Endothelial cell of umbilical vein (primary cell): ENCODE measurements around the gene SLC24A3. TPM values are rescaled to one million over a fixed set of nuclear protein-coding genes. Genes with fewer than 3 reads are reported as not detected.

Experiments used
- BruUV-seq: library from RNA; stranded (reverse); fragments of 400-500 nt; replicated peaks from 2 replicates; lab custom pipeline; 2021; lab: Mats Ljungman, UMichigan
- CTCF ChIA-PET: fragments of 300-600, 350-600 bp; sonication (Branson Sonifier 250); formaldehyde crosslinking; loops from one replicate; lab custom pipeline; 2021; ENCODE audit warnings: antibody characterized with exemption, inconsistent platforms; lab: Charles Lee
- POLR2A ChIA-PET: fragments of 300-600, 350-600 bp; sonication (Branson Sonifier 250); formaldehyde crosslinking; loops from one replicate; lab custom pipeline; 2021; ENCODE audit warnings: antibody characterized with exemption, inconsistent platforms; lab: Charles Lee
- DNase-seq: peaks from one replicate; pipeline ENCODE4 v3.0.0-alpha.2; 2011; ENCODE audit warnings: low read depth, low spot score
- FAIRE-seq: peaks from 2 replicates; lab custom pipeline; 2011; peaks lifted over from hg19 to GRCh38; lab: Jason Lieb, UNC
- H2AFZ ChIP-seq: 2 replicates; pipeline ENCODE4 v1.6.0; 2012; ENCODE audit warnings: low read depth, low read length, control low read depth, inconsistent platforms
- H3K27ac ChIP-seq: 2 replicates; pipeline ENCODE4 v1.5.1; 2011; ENCODE audit warnings: low read depth, mild to moderate bottlenecking, control low read depth, low read length, moderate library complexity; ENCODE audit not compliant: insufficient read depth
- H3K27me3 ChIP-seq, 2 experiments: 2 replicates each; pipeline versions ENCODE4 v1.6.0 to v1.6.1; 2011; ENCODE audit warnings: low read length in 2 of 2, mixed read lengths in 1 of 2; ENCODE audit not compliant: control insufficient read depth in 2 of 2, insufficient read depth in 2 of 2
- H3K36me3 ChIP-seq, 2 experiments: 2 replicates in 1 of 2; 3 replicates in 1 of 2; pipeline ENCODE4 v1.5.1; 2011; ENCODE audit warnings: low read length in 2 of 2, mild to moderate bottlenecking in 1 of 2, moderate library complexity in 1 of 2; ENCODE audit not compliant: control insufficient read depth in 2 of 2, insufficient read depth in 2 of 2; ENCODE audit errors: extremely low read depth in 1 of 2
- H3K4me1 ChIP-seq: 3 replicates; pipeline ENCODE4 v1.5.1; 2011; ENCODE audit warnings: mild to moderate bottlenecking, low read length; ENCODE audit not compliant: control insufficient read depth, insufficient read depth; ENCODE audit errors: extremely low read depth
- H3K4me2 ChIP-seq: 2 replicates; pipeline ENCODE4 v1.6.1; 2011; ENCODE audit warnings: low read length, control low read depth, mixed read lengths; ENCODE audit not compliant: insufficient read depth
- H3K4me3 ChIP-seq, 3 experiments: fragments of 200-600 bp in 1 of 3; sonication (generic), shearing (Covaris generic) in 1 of 3; replicated peaks in 1 of 3; 2 replicates each; pipeline ENCODE4 v1.5.1; 2011 to 2016; ENCODE audit warnings: control low read depth in 3 of 3, low read length in 3 of 3, mild to moderate bottlenecking in 2 of 3, inconsistent platforms in 1 of 3, low read depth in 1 of 3, moderate library complexity in 1 of 3; ENCODE audit not compliant: insufficient read depth in 1 of 3
- H3K79me2 ChIP-seq: 2 replicates; pipeline ENCODE4 v1.6.0; 2012; ENCODE audit warnings: low read length, inconsistent platforms; ENCODE audit not compliant: control insufficient read depth, insufficient read depth
- H3K9ac ChIP-seq: replicated peaks from 2 replicates; pipeline ENCODE3; 2011; ENCODE audit warnings: low read length, control low read depth; ENCODE audit not compliant: insufficient read depth; ENCODE audit errors: extremely low read depth
- H3K9me1 ChIP-seq: replicated peaks from 3 replicates; pipeline ENCODE4 v1.6.0; 2011; ENCODE audit warnings: mild to moderate bottlenecking, low read length; ENCODE audit not compliant: control insufficient read depth, insufficient read depth; ENCODE audit errors: extremely low read depth
- H3K9me3 ChIP-seq: replicated peaks from 2 replicates; pipeline ENCODE4 v1.5.1; 2012; ENCODE audit warnings: low read length, inconsistent platforms; ENCODE audit not compliant: control insufficient read depth, insufficient read depth
- H4K20me1 ChIP-seq: replicated peaks from 2 replicates; pipeline ENCODE3; 2011; ENCODE audit warnings: mild to moderate bottlenecking, low read length; ENCODE audit not compliant: control insufficient read depth, insufficient read depth; ENCODE audit errors: extremely low read depth
- EZH2 ChIP-seq: IDR thresholded peaks from 2 replicates; pipeline ENCODE4 v1.6.1; 2012; ENCODE audit warnings: borderline replicate concordance, low read depth, mild to moderate bottlenecking, moderate library complexity, low read length, inconsistent platforms; ENCODE audit not compliant: severe bottlenecking
- FOS ChIP-seq: IDR thresholded peaks from 2 replicates; pipeline ENCODE4 v1.6.1; 2011; ENCODE audit warnings: mild to moderate bottlenecking, low read length, moderate library complexity, borderline replicate concordance; ENCODE audit not compliant: insufficient read depth
- GATA2 ChIP-seq: IDR thresholded peaks from 2 replicates; pipeline ENCODE4 v1.7.0; 2011; ENCODE audit warnings: low read depth, mild to moderate bottlenecking, moderate library complexity, mixed read lengths, low read length; ENCODE audit not compliant: insufficient read length, insufficient read depth
- JUN ChIP-seq: IDR thresholded peaks from 2 replicates; pipeline ENCODE4 v1.6.1; 2011; ENCODE audit warnings: borderline replicate concordance, low read depth; ENCODE audit not compliant: insufficient read length, insufficient read depth
- MYC ChIP-seq: IDR thresholded peaks from one replicate; pipeline ENCODE4 v1.6.1; 2011; ENCODE audit warnings: mild to moderate bottlenecking, low read depth, low read length
- POLR2A ChIP-seq: IDR thresholded peaks from 2 replicates; pipeline ENCODE4 v1.6.1; 2012; ENCODE audit warnings: low read depth, mild to moderate bottlenecking, control low read depth, low read length
- POLR2AphosphoS5 ChIP-seq: IDR thresholded peaks from 2 replicates; pipeline ENCODE4 v1.6.1; 2012; ENCODE audit warnings: low read depth, mild to moderate bottlenecking, control low read depth, low read length, moderate library complexity; ENCODE audit not compliant: insufficient read depth
- dilution Hi-C: fragments of 300-500 bp; cut with MboI; formaldehyde crosslinking; loops from one replicate; pipeline ENCODE4 v1.15.0; 2019; ENCODE audit warnings: low sequenced_read_pairs; ENCODE audit not compliant: extremely low pct_ligation_motif_present
- intact Hi-C: fragments of 100-400 bp; cut with micrococcal nuclease; formaldehyde crosslinking; loops from one replicate; pipeline ENCODE4 v1.10.0; 2022
- polyA plus RNA-seq, 4 experiments: library from polyadenylated mRNA; depleted of rRNA in 3 of 4; stranded (reverse) in 3 of 4; unstranded in 1 of 4; fragments of >200 nt; gene quantifications; 2 replicates each; pipeline versions ENCODE4 v1.2.1 to v1.2.3, GENCODE V29; 2011 to 2012; ENCODE audit warnings: missing spikeins in 1 of 4
- total RNA-seq: library from RNA; stranded (reverse); gene quantifications from 2 replicates; pipeline ENCODE4 v1.2.3, GENCODE V29; 2021
- TF ChIP-seq, protein P1 (sequence below): IDR thresholded peaks from 2 replicates; pipeline ENCODE4 v1.6.1; 2011; ENCODE audit not compliant: insufficient read depth, insufficient read length
- TF ChIP-seq, protein P2 (sequence below), 2 donors: IDR thresholded peaks; 1 replicate in 1 of 2; 2 replicates in 1 of 2; pipeline ENCODE4 v1.5.1; 2011; ENCODE audit warnings: low read length in 2 of 2, mild to moderate bottlenecking in 2 of 2, moderate library complexity in 2 of 2, control low read depth in 1 of 2, inconsistent platforms in 1 of 2, low read depth in 1 of 2; ENCODE audit not compliant: insufficient read depth in 1 of 2; ENCODE audit errors: extremely low read depth in 1 of 2

SLC24A3 gene
- total and polyA plus RNA-seq, 2 donors (not counting 3 experiments of a cell fraction or from before 2014, with no cell fraction given): not detected

DNA sequence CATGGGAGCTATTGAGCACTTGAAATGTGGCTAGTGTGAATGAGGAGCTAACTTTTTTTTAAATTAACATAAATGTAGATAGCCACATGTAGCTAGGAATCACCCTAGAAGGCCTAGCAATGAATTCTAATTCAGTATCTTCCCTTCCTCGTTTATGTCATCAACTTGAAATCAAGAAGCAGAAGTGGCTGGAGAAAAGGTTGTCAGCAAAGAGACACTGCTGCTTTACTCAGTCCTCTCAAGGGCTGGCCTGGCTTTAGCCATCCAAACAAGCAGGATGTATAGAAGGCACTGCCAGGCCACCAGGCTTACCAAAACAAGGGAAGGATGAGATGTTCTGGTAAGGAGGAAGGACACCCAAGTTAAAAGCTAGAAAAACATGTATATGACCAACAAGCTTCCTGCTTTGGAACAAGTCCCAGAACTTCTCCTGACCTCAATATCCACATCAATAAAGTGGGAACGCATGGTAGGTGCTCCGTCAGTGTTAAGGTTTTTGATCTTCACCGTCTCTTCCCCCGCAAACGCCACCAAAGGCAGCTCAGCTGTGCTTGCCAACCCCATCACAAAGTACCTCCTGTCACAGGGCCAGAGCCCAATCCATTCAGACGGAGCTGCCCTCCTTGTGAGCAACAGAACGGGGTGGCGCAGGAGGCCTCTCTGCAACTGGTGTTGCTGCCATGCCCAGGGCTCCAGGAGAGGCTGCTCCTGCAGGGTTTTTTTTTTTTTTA, 309.8 kb downstream of the SLC24A3 start:
- ChIA-PET POLR2A (no interaction called here), CTCF (no interaction called here)
- dilution Hi-C loops (no loop called here), intact Hi-C loops (no loop called here)
- no peaks in the 10 kb centered on the region for H3K27me3 ChIP-seq
- no peak overlapping the region for H2AFZ ChIP-seq
- H3K79me2 ChIP-seq: no peaks in the 10 kb centered on the region
- FAIRE-seq (no peak), DNase-seq (no peak)
- no peaks in the 10 kb centered on the region for H3K36me3 ChIP-seq
- H3K9me1 ChIP-seq: no peaks in the 10 kb centered on the region
- no peaks in the 10 kb centered on the region for H3K9me3 ChIP-seq
- no peak overlapping the region for H3K4me2 ChIP-seq
- no peak overlapping the region for H3K9ac ChIP-seq
- H3K4me3 ChIP-seq: no peak overlapping the region
- H3K27ac ChIP-seq: no peak overlapping the region
- BruUV-seq: no TSS peak
- H4K20me1 ChIP-seq: no peaks in the 10 kb centered on the region
- TF ChIP-seq GATA2: no peak
- TF ChIP-seq, protein P1, sequence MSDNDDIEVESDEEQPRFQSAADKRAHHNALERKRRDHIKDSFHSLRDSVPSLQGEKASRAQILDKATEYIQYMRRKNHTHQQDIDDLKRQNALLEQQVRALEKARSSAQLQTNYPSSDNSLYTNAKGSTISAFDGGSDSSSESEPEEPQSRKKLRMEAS: no peak
- no peak for TF ChIP-seq EZH2
- TF ChIP-seq POLR2A: no peak
- no peak for TF ChIP-seq MYC
- TF ChIP-seq FOS: no peak
- no peak for TF ChIP-seq POLR2AphosphoS5
- TF ChIP-seq JUN: no peak
- TF ChIP-seq, protein P2, sequence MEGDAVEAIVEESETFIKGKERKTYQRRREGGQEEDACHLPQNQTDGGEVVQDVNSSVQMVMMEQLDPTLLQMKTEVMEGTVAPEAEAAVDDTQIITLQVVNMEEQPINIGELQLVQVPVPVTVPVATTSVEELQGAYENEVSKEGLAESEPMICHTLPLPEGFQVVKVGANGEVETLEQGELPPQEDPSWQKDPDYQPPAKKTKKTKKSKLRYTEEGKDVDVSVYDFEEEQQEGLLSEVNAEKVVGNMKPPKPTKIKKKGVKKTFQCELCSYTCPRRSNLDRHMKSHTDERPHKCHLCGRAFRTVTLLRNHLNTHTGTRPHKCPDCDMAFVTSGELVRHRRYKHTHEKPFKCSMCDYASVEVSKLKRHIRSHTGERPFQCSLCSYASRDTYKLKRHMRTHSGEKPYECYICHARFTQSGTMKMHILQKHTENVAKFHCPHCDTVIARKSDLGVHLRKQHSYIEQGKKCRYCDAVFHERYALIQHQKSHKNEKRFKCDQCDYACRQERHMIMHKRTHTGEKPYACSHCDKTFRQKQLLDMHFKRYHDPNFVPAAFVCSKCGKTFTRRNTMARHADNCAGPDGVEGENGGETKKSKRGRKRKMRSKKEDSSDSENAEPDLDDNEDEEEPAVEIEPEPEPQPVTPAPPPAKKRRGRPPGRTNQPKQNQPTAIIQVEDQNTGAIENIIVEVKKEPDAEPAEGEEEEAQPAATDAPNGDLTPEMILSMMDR (IDR thresholded peaks at IDR 0.05; ENCODE audit: extremely low read depth in 1 of 2, insufficient read depth in 1 of 2, low read depth in 1 of 2, low read length in 2 of 2): no peak
- no peaks in the 10 kb centered on the region for H3K4me1 ChIP-seq
